MM.1S (cell line): ENCODE results near the gene HDGFL3.

Experiments
- EZH2 ChIP-seq: fragments of 300-600 bp; sonication (generic); optimal IDR thresholded peaks from 2 replicates; pipeline ENCODE3; 2017; ENCODE audit warnings: low read depth, mild to moderate bottlenecking, antibody characterized with exemption, low read length, mixed read lengths
- TF ChIP-seq, protein P1 (sequence below): fragments of 300-600 bp; sonication (generic); IDR thresholded peaks from 2 replicates; pipeline ENCODE4 v1.5.1; 2016; ENCODE audit warnings: antibody characterized with exemption, low read length, mixed read lengths

- TF ChIP-seq, protein P1, sequence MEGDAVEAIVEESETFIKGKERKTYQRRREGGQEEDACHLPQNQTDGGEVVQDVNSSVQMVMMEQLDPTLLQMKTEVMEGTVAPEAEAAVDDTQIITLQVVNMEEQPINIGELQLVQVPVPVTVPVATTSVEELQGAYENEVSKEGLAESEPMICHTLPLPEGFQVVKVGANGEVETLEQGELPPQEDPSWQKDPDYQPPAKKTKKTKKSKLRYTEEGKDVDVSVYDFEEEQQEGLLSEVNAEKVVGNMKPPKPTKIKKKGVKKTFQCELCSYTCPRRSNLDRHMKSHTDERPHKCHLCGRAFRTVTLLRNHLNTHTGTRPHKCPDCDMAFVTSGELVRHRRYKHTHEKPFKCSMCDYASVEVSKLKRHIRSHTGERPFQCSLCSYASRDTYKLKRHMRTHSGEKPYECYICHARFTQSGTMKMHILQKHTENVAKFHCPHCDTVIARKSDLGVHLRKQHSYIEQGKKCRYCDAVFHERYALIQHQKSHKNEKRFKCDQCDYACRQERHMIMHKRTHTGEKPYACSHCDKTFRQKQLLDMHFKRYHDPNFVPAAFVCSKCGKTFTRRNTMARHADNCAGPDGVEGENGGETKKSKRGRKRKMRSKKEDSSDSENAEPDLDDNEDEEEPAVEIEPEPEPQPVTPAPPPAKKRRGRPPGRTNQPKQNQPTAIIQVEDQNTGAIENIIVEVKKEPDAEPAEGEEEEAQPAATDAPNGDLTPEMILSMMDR: no peak
- TF ChIP-seq EZH2: no peak
Observed at GRCh38 chr15:83166830-83167229, 40.8 kb downstream of the HDGFL3 start.
